ENCODE results near the gene RAD1.

RAD1 gene

DNA sequence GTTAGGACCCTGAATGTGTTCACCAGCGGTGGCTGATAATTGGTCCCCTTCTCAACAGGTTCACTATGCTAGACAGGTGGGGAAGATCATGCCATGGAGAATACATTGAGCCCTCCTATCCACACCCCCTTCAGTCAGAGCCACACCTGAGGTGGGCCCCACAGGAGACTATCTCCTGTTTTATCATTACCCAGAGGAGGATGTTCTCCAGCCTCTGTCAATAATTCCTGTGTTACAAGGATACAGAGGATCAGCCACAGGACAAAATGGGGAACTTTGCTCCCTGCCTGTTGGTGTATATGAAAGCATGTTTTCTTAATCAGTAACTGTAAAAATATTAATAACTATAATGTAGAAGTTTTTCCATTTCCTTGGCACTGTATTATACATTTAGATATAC, 25.9 kb downstream of the RAD1 start:
- DNase-seq (ENCODE audit: low spot score) (no peak), ATAC-seq (ENCODE audit: low read depth) (no peak)
- no peaks in the 10 kb centered on the region for H3K4me1 ChIP-seq (ENCODE audit: insufficient read depth, poor library complexity, severe bottlenecking)
- no peaks in the 10 kb centered on the region for H3K27me3 ChIP-seq (ENCODE audit: insufficient read depth, poor library complexity, severe bottlenecking)
- no peaks in the 10 kb centered on the region for H3K36me3 ChIP-seq (ENCODE audit: low read depth)
- H3K9me3 ChIP-seq (ENCODE audit: severe bottlenecking): no peaks in the 10 kb centered on the region
- no peak overlapping the region for H3K27ac ChIP-seq (ENCODE audit: poor library complexity, severe bottlenecking)
- TF ChIP-seq, protein P1, sequence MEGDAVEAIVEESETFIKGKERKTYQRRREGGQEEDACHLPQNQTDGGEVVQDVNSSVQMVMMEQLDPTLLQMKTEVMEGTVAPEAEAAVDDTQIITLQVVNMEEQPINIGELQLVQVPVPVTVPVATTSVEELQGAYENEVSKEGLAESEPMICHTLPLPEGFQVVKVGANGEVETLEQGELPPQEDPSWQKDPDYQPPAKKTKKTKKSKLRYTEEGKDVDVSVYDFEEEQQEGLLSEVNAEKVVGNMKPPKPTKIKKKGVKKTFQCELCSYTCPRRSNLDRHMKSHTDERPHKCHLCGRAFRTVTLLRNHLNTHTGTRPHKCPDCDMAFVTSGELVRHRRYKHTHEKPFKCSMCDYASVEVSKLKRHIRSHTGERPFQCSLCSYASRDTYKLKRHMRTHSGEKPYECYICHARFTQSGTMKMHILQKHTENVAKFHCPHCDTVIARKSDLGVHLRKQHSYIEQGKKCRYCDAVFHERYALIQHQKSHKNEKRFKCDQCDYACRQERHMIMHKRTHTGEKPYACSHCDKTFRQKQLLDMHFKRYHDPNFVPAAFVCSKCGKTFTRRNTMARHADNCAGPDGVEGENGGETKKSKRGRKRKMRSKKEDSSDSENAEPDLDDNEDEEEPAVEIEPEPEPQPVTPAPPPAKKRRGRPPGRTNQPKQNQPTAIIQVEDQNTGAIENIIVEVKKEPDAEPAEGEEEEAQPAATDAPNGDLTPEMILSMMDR (IDR thresholded peaks at IDR 0.05; ENCODE audit: poor library complexity, severe bottlenecking): no peak
- no peak overlapping the region for H3K4me3 ChIP-seq (ENCODE audit: severe bottlenecking)

DNA sequence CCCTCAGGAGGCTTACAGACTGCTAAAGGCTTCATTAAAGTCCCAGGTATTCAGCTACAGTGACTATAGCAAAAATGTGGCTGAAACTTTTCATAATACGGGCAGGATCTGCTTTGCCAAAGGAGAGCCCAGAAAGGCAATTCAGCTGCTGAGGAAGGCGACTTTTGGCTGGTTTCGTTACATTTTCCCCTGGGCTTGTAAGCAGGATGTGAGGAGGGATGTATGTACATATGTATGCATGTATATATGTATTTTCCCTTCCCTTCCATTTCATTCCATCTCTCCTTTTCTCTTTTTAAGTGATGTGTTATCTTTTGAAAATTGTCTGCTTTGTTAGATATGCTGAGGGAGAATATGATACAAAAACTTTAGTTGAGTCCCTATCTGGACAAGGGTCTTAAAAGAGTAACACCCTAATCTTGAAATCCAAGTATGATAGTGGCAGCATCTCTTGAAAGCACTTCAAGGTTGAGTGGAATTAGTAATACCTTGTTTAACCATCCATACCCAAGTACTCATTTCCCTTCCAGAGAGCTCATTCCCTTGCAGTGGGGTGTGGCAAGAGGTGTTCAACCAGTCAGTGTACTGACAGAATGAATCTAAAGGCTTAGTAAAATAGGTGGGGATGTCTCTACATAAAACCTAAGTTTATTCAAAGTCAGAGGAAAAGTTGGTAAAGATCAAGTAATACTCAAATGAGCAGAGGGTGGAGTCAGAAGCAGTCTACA, 28.7 kb downstream of the RAD1 start:
- Histone ChIP-seq H3K4me1 (ENCODE audit: insufficient read depth, poor library complexity, severe bottlenecking) (no peaks in the 10 kb centered on the region), H3K36me3 (ENCODE audit: low read depth) (no peaks in the 10 kb centered on the region), H3K9me3 (ENCODE audit: severe bottlenecking) (no peaks in the 10 kb centered on the region), H3K27ac (ENCODE audit: poor library complexity, severe bottlenecking) (no peak overlapping the region), H3K4me3 (ENCODE audit: severe bottlenecking) (no peak overlapping the region), H3K27me3 (ENCODE audit: insufficient read depth, poor library complexity, severe bottlenecking) (no peaks in the 10 kb centered on the region)
- DNase-seq (ENCODE audit: low spot score): no peak
- peak; percentile 31; the same call in 1 of the 3 replicates for ATAC-seq (ENCODE audit: low read depth)
- TF ChIP-seq, protein P1 (IDR thresholded peaks at IDR 0.05; ENCODE audit: poor library complexity, severe bottlenecking): no peak

DNA sequence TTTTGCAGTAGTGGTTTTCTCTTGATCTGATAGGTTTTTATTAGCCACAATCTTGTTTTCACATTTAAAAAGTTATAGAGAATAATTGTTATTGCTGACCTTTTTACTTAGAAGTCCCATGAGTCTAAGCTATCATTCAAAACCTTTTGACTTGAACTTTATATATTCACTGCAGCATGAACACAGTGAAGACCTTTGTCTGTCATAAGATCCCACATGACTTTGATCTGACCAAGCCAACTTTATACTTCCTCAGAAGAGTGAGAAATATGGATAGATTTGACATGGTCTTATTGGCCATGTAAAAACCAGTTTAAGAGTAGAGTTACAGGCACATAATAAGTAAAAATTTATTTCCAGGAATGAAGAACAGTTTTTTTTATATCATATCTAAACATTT, 34.1 kb downstream of the RAD1 start:
- Histone ChIP-seq H3K36me3 (ENCODE audit: low read depth) (no peaks in the 10 kb centered on the region), H3K4me3 (ENCODE audit: severe bottlenecking) (no peak overlapping the region), H3K27ac (ENCODE audit: poor library complexity, severe bottlenecking) (no peak overlapping the region), H3K9me3 (ENCODE audit: severe bottlenecking) (peaks cover 7% of the 10 kb centered on the region), H3K4me1 (ENCODE audit: insufficient read depth, poor library complexity, severe bottlenecking) (no peaks in the 10 kb centered on the region), H3K27me3 (ENCODE audit: insufficient read depth, poor library complexity, severe bottlenecking) (no peaks in the 10 kb centered on the region)
- DNase-seq (ENCODE audit: low spot score) (no peak), ATAC-seq (ENCODE audit: low read depth) (no peak)
- TF ChIP-seq, protein P1 (IDR thresholded peaks at IDR 0.05; ENCODE audit: poor library complexity, severe bottlenecking): no peak

DNA sequence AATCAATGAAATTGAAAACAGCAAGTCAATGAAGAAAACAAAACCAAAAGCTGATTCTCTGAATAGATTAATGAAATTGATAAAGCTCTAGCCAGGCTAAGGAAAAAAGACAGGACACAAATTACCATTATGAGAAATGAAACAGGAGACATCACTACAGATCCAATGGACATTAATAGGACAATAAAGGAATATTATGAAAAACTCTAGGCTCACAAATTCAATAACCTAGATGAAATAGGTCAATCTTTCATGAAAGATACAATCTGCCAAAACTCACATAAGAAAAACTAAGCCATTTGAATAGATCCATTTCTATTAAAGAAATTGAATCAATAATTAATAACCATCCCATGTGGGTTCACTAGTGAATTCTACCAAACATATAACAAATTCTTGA, 39.0 kb downstream of the RAD1 start:
- ATAC-seq (ENCODE audit: low read depth): no peak
- DNase-seq (ENCODE audit: low spot score): no peak
- TF ChIP-seq, protein P1 (IDR thresholded peaks at IDR 0.05; ENCODE audit: poor library complexity, severe bottlenecking): no peak
- no peaks in the 10 kb centered on the region for H3K36me3 ChIP-seq (ENCODE audit: low read depth)
- no peaks in the 10 kb centered on the region for H3K4me1 ChIP-seq (ENCODE audit: insufficient read depth, poor library complexity, severe bottlenecking)
- no peak overlapping the region for H3K27ac ChIP-seq (ENCODE audit: poor library complexity, severe bottlenecking)
- H3K9me3 ChIP-seq (ENCODE audit: severe bottlenecking): peaks cover 8% of the 10 kb centered on the region
- no peaks in the 10 kb centered on the region for H3K27me3 ChIP-seq (ENCODE audit: insufficient read depth, poor library complexity, severe bottlenecking)
- no peak overlapping the region for H3K4me3 ChIP-seq (ENCODE audit: severe bottlenecking)

DNA sequence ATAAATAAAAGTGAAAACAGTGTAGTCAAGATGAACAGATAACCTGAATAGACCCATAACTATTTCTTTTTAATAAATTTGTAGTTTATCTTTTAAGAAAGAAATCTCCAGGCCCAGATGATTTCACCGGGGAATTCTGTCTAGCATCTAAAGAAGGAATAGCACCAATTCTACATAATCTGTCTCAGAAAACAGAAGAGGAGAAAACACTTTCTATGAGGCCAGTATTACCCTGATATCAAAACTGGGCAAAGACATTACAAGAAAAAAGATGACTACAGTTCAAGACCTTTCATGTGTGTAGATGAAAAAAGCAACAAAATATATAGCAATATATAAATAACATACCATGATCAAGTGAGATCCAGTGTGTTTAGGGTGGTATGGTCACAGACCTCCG, 44.9 kb downstream of the RAD1 start:
- TF ChIP-seq, protein P1 (IDR thresholded peaks at IDR 0.05; ENCODE audit: poor library complexity, severe bottlenecking): no peak
- Histone ChIP-seq H3K27me3 (ENCODE audit: insufficient read depth, poor library complexity, severe bottlenecking) (no peaks in the 10 kb centered on the region), H3K9me3 (ENCODE audit: severe bottlenecking) (no peaks in the 10 kb centered on the region), H3K4me1 (ENCODE audit: insufficient read depth, poor library complexity, severe bottlenecking) (no peaks in the 10 kb centered on the region), H3K27ac (ENCODE audit: poor library complexity, severe bottlenecking) (no peak overlapping the region), H3K4me3 (ENCODE audit: severe bottlenecking) (no peak overlapping the region), H3K36me3 (ENCODE audit: low read depth) (no peaks in the 10 kb centered on the region)
- no peak for DNase-seq (ENCODE audit: low spot score)
- ATAC-seq (ENCODE audit: low read depth): no peak
